Esophagus mucosa (tissue), 1 donor: ENCODE data around the gene ATXN7. TPM values are rescaled to one million over a fixed set of nuclear protein-coding genes. Genes with fewer than 3 reads are reported as not detected.

Experiments
- ATAC-seq: fragments of 200-7000 bp; cut with Tn5 transposase; one replicate; pipeline ENCODE4 v1.9.1; 2020
- total RNA-seq: library from RNA; stranded (reverse); gene quantifications from one replicate; pipeline ENCODE4 v1.2.4, GENCODE V29; 2023
- donor health status: DM: yes; HTN: yes; CAD: no.

The ATXN7 gene
- total RNA-seq, 1 donor from 2014 or later, result 21.9 TPM

GRCh38 chr3:63905731-63906620 lies 42.3 kb downstream of the ATXN7 start:
- no peak for ATAC-seq

DNA sequence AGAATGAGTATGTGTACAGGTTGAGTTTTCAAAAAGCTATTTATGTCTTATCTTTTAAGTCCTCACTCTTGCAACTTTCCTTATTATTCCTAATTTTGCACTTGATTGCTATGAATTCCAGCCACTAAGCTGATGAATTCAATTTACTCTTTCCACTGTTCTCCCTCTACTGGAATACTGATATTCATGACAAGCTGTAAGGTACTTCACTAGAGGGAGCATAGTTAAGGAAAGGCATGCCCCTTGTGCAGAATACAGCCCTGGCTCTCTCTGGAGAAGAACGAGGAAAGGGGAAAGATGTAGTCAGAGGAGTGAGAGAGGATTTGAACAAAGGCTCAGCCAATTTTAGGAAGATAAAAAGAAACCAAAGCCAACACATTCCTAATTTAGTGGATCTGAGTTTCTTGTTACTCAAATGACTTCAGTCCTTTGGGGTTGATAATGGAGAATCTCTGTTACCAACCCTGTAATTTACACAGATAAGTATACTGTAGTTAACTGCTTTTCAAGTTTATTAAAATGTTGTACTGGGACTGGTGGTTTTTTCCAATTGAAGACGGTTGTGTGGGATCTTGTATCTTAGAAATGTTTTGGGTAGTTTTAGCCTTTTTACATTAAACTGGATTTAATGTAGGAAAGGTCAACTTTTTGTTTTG lies 44.5 kb downstream of the ATXN7 start:
- ATAC-seq, result no peak

- ATAC-seq, result no peak
Measured at GRCh38 chr3:63908776-63909175, 45.1 kb downstream of the ATXN7 start.

GRCh38 chr3:63909431-63909830 lies 45.8 kb downstream of the ATXN7 start:
- no peak for ATAC-seq

GRCh38 chr3:63910001-63910400 lies 46.3 kb downstream of the ATXN7 start:
- no peak for ATAC-seq

GRCh38 chr3:63910891-63911290 lies 47.2 kb downstream of the ATXN7 start:
- ATAC-seq, result no peak

- ATAC-seq, result peak; percentile 49
Measured at GRCh38 chr3:63911509-63911872, 47.8 kb downstream of the ATXN7 start.

- peak; percentile 89 for ATAC-seq
Measured at GRCh38 chr3:63911873-63912767, 48.5 kb downstream of the ATXN7 start, which contains the start of gene SCAANT1. Gene SCAANT1 (minus strand): TSS chr3:63912383.

GRCh38 chr3:63912768-63913588 lies 49.3 kb downstream of the ATXN7 start:
- ATAC-seq, result peak; percentile 72

- ATAC-seq, result no peak
Measured at GRCh38 chr3:63914312-63914711, 50.6 kb downstream of the ATXN7 start.

DNA sequence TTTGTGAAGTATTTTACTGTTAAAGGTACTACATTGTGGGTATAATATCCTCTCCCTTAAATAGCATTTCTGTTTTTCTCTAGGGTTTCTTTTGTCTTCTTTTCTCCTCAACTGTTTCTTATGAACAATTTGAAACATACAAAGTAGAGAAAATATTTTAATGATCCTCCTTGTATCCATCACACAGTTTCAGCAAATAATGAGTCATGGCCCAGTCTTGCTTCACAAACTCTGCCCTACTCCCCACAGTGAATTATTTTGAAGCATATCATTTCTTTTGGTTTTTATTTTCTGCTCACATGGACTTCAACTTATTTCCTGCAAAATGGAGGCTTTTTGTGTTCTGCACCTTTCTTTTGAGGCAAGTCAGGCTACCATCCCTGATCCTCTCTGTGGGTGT lies 54.7 kb downstream of the ATXN7 start:
- ATAC-seq, result no peak

- no peak for ATAC-seq
Measured at GRCh38 chr3:63920001-63920400, 56.3 kb downstream of the ATXN7 start.

- no peak for ATAC-seq
Measured at GRCh38 chr3:63921741-63922482, 58.2 kb downstream of the ATXN7 start.

- no peak for ATAC-seq
Measured at GRCh38 chr3:63922491-63923199, 59.0 kb downstream of the ATXN7 start.

- ATAC-seq, result no peak
Measured at GRCh38 chr3:63926309-63926708, 62.6 kb downstream of the ATXN7 start.

GRCh38 chr3:63927422-63928280 lies 64.0 kb downstream of the ATXN7 start:
- ATAC-seq, result no peak

DNA sequence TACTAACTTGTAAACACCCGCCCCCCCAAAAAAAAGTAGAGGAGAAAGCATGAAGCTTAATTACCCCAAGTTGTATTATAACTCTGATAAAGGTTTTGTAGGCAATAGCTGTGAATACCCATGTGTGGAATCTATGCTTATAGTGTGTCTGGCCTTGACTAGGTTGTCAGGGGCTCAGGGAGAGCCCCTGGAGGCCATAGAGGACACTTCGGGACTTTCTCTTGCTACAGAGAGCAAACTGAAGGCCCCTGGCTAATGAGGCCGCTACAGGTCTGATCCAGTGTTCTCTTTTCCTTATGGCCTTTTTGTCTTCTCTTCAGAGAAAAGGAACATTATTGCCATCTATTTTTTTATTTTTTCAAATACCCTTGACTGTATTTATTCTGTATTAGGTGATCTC lies 67.6 kb downstream of the ATXN7 start:
- no peak for ATAC-seq

DNA sequence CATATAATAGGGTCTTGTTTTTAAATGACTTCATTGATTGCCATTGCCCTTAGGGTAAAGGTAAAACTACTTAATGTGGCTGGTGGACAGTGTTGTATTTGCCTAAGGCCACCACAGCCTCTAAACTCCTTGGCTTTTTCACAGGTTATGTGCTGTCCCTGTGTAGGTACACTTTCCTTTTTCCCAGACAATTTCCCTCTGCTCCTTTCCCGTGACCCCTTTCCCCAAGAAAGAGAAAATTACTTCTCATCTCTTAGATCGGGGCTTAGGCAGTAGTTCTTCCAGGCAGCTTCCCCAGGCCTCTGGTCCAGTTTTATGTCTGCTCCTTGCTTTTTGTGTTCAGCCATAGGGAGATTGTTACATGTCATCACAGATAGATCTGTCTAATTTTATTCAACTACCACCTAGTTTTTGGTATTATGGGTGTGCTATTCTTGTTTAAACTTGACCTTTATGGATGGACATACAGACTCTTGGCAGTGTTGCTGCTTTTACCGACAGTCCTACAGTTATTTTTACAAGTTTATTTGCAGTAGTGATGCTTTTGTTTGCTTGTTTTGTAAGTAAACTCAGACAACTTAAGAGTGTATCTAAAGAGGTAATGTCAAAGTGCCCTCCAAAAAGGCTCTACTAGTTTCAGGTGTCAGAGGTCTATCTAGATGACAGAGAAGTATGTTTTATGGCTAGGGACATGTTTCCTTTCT lies 69.0 kb downstream of the ATXN7 start:
- ATAC-seq, result no peak

DNA sequence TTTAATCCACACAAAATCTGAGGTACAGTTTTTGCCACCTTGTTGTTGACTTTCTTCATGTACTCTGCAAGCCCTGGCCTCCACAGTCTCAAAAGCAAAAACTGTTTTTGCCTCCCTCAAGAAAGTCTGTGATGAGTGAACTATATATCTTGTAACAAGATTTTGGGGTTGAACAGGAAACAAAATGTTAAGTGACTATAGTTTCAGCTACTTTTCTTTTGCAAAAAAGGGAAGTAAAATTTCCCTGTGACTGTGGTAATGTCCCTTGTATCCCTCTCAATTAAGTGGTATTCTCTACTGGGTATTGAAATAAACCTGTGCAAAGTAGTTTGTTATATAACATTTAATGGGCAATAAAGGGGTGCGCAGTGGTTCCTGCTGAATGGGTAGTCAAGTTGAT lies 69.8 kb downstream of the ATXN7 start:
- ATAC-seq, result no peak
